Hematopoietic multipotent progenitor cell treated with erythropoietin and hydrocortisone succinate and interleukin-3 and kit ligand, for 4 days (in vitro differentiated cells): ENCODE results near the gene UTP3.
"Not testable (repeated sequence)": the region's sequence is repeated elsewhere in the genome, so short reads cannot be mapped to it uniquely, and the experiment has no call there.

Experiments used
- DNase-seq: peaks from one replicate; pipeline ENCODE4 v3.0.0-alpha.2; 2015

The UTP3 gene

GRCh38 chr4:70687392-70687791 lies 940 bp upstream of the UTP3 start:
- DNase-seq = peak; percentile 35

DNA sequence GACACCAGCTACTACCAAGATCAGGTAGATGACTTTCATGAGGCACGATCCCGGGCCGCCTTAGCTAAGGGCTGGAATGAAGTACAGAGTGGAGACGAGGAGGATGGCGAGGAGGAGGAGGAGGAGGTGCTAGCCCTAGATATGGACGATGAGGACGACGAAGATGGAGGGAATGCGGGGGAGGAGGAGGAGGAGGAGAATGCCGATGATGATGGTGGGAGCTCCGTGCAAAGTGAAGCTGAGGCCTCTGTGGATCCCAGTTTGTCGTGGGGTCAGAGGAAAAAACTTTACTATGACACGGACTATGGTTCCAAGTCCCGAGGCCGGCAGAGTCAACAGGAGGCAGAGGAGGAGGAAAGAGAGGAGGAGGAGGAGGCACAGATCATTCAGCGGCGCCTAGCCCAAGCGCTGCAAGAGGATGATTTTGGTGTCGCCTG lies 481 bp downstream of the UTP3 start:
- no peak for DNase-seq

GRCh38 chr4:70691661-70692060 lies 3.3 kb downstream of the UTP3 start:
- DNase-seq = no peak

DNA sequence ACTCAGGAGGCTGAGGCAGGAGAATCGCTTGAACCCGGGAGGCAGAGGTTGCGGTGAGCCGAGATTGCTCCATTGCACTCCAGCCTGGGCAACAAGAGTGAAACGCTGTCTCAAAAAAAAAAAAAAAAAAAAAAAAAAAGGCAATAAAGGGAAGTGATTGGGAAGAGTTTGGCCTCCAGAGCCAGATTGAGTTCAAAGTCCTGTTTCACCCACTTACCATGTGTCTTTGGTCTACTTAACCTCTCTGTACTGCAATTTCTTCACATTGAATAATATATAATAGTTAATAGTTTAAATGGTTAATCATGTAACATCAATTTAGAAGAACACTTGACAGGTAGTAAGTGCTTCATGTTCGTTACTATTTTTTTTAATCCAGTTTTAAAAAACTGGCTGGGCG lies 6.3 kb downstream of the UTP3 start:
- not testable (repeated sequence) for DNase-seq

DNA sequence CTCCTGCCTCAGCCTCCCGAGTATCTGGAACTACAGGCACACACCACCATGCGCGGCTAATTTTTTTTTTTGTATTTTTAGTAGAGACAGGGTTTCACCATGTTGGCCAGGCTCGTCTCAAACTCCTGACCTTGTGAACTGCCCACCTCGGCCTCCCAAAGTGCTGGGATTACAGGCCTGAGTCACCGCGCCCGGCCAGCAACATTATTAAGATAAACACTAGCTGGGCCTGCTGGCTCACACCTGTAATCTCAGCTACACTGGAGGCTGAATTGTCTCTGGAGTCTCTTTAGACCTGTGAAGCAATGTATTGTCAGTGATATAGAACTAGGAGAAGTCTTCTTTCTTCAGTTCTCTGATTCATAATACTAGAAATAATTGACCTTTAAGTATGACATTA lies 10.1 kb downstream of the UTP3 start:
- DNase-seq = not testable (repeated sequence)

- no peak for DNase-seq
Measured at GRCh38 chr4:70700712-70701111, 12.4 kb downstream of the UTP3 start.

DNA sequence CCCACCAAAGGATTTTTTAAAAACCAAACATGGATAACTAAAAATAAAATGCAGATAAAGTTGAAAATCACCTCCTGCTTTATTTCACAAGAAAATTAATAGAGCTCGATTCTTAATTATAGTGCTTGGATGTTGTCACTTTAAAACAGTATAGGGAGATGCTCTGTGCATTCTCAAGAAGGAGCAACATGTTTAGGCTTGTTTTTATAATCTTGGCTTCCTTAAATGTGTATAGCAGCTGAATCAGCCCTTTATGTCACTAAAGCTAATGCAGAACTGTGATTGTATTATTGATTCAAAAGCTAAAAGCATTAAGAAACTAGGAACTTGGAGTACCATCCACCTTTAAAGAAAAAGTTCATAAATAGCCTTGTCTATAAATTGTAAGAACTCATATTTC lies 12.9 kb downstream of the UTP3 start:
- no peak for DNase-seq

- DNase-seq = not testable (repeated sequence)
Measured at GRCh38 chr4:70702592-70702991, 14.3 kb downstream of the UTP3 start.

- peak; percentile 24 for DNase-seq
Measured at GRCh38 chr4:70703619-70704214, 15.4 kb downstream of the UTP3 start.

GRCh38 chr4:70704215-70704930 lies 16.0 kb downstream of the UTP3 start:
- DNase-seq = peak; percentile 90

DNA sequence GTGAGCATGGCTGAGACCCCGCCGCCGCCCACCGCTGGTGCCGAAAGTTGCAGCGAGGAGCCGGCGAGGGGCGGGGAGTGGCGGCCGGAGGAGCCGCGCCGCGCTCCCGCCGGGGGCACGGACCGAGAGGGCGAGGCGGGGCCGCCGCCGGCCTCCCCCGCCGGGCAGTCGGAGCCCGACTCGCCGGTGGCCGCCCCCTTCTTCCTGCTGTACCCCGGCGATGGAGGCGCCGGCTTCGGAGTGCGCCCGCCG lies 16.5 kb downstream of the UTP3 start:
- DNase-seq = no peak

DNA sequence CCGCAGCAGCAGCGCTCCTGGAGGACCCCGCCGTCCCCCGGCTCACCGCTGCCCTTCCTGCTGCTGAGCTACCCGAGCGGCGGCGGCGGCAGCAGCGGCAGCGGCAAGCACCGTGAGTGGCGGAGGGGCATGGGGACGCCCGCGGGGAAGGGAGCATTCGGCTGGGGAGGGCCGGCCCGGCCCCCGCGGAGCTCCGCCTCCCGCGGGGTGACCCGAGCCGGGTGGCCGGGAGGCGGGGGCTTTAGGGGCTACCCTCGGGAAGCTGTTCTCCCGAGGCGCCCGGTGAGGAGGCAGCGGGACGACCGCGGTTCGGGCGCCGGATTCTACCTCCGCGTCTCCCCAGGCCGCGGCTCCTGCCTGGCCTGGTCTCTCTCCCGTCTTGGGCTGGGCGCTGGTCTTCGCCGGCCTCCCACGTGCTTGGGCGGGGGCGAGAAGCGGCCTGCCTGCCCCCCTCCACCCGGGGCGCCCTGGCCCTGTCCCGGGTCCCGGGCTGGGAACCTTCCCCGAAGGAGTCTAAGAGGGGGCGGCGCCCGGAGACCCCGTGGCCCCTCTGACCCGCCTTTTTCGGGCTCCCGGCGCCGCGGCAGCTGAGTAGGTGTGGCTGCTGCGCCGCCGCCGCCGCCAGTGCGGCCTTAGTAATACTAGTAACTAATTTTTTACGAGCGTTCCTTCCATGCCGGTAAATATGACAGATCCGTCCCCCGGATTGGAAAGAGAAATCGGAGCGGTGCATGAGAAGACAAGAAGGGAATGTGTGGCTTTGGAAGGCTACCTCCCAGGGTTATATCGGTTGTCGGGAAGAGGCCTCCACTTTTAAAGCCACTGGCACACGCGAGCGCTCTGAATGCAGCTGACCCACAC lies 17.1 kb downstream of the UTP3 start:
- peak; percentile 88 for DNase-seq

DNA sequence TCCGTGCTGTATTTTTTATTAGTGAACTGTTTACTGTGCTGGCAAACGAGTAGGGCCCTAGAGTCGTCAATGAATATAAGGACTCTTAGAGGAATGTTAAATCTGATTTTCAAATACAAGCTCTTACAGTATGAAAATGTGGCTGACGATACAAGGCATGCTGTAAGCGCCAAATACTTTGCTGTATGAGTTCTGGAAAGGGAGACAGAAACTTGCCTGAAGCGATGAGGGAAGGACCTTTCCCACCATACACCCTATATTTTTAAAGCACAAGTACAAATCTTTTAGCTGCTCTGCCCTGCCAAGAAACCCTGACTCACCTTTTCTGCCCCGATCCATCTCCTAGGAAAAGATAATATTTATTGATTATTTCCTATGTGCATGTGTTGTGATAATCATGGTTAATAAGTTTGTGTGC lies 17.7 kb downstream of the UTP3 start:
- DNase-seq = no peak

- DNase-seq = no peak
Measured at GRCh38 chr4:70706516-70706915, 18.2 kb downstream of the UTP3 start.

DNA sequence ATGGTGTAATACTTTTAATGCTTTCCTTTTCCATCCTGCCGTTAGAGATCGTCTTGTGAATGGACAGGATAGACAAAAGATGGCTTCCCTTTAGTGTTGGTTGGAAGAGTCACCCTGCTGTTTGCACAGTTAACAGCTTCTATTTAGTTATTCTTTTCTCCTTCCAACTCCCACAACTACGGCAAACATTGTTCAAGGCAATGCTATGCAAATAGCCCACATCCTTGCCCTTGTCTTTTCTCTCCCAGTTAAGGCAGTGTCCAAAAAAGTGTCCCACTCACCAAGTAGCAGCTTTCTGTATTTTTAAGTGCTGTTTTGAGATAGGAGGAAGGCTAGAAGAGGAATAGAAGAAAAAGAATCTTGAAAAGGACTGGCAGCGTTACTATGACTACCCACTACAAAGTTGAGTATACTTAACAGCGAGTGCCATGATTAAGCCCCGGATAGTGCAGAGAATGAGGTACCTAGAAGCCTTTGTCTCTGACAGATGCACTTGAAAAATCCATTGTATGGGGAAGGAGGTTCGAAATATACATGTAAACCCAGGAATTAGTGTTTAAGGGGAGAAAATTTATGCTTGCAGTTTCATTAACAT lies 21.4 kb downstream of the UTP3 start:
- no peak for DNase-seq

DNA sequence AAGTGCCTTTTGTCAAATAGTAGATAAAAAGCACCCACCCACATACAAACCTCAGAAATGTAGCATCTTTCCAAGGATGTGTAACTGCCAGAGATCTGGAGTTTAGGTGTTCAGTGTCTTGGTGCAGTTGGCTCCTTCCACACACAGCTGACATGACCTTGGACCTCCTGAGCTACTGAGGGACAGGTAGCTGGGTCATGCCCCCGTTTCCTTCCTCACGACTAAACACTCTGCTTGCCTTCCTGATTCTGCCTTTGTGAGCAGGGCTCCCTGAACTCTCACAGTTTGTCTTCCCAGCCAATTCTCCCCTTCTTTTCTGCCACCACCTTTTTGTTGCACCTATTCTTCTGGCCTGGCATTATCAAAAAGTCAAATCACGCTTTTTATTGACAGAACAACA lies 23.3 kb downstream of the UTP3 start:
- no peak for DNase-seq

GRCh38 chr4:70712150-70712549 lies 23.8 kb downstream of the UTP3 start:
- DNase-seq = no peak

DNA sequence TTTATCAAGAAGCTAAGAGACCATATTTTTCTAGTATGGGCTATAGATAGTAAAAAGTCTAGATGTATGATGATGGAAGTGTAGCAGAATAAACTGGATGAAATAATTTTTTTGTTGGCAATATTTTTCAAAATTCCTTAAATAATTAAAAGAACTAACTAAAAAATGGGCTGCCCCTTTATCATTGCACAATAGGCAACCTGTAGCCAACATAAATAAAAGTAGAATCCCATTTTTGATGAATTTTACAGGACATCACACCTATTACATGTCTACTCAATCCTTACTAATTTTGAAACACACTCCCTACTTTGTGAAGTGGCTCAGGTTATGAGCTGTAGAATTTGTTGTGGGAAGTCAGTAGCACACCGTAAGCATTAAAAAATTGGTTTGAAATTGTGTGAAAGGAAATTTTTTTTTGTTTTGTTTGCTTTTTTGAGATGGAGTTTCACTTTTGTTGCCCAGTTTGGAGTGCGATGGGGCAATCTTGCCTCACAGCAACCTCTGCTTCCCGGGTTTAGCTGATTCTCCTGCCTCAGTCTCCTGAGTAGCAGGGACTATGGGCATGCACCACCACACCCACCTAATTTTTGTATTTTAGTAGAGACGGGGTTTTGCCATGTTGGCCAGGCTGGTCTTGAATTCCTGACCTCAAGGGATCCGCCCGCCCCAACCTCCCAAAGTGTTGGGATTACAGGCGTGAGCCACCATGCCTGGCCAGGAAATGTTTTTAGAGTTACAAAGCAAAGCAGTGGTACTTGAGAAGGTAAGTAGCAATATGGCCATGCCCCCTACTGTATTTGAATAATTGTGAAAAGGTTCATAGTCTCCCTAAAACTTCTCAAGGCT lies 24.5 kb downstream of the UTP3 start:
- no peak for DNase-seq

GRCh38 chr4:70713453-70714078 lies 25.2 kb downstream of the UTP3 start:
- peak; percentile 25 for DNase-seq

DNA sequence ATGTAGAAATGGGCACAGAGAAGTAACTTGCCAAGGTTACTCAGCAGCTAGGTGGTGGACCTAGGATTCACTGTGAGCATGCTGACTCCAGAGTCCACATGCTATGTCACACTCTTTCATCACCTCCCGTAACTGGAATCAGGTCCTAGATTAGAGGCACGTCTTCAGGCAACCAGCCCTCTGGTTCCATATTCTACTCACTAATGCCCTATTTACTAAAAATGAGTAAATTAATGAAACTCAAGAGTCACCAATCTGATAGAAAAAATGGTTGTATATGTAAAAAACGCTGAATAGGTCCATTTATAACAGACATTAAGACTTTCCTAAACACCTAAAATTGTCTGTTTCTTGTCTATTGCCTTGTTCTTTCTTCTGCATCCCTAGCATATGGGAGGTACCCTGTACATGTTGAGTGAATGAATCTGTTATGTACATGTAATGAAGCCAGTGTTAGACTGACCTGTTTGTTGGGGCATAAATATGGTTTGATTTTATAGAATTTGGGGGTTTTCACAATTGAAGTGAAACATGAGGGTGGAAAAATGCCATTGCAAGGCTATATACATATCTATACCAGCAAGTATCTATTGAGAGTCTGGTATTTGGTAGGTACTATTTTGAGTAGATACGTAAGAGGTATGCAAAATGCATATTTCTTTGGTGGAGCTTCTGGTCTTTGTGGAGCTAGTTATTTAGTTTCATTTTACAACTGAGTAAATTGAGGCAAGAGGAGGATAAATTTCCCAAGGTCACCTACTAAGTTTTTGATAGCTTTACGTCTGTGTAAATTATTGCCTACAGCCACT lies 26.0 kb downstream of the UTP3 start:
- no peak for DNase-seq

GRCh38 chr4:70715097-70715496 lies 26.8 kb downstream of the UTP3 start:
- no peak for DNase-seq
